ENCODE results near the gene PTOV1. TPM values are rescaled to one million over a fixed set of nuclear protein-coding genes. Genes with fewer than 3 reads are reported as not detected.

The PTOV1 gene
- total RNA-seq: 37.2 and 42.2 TPM in 2 replicates

DNA sequence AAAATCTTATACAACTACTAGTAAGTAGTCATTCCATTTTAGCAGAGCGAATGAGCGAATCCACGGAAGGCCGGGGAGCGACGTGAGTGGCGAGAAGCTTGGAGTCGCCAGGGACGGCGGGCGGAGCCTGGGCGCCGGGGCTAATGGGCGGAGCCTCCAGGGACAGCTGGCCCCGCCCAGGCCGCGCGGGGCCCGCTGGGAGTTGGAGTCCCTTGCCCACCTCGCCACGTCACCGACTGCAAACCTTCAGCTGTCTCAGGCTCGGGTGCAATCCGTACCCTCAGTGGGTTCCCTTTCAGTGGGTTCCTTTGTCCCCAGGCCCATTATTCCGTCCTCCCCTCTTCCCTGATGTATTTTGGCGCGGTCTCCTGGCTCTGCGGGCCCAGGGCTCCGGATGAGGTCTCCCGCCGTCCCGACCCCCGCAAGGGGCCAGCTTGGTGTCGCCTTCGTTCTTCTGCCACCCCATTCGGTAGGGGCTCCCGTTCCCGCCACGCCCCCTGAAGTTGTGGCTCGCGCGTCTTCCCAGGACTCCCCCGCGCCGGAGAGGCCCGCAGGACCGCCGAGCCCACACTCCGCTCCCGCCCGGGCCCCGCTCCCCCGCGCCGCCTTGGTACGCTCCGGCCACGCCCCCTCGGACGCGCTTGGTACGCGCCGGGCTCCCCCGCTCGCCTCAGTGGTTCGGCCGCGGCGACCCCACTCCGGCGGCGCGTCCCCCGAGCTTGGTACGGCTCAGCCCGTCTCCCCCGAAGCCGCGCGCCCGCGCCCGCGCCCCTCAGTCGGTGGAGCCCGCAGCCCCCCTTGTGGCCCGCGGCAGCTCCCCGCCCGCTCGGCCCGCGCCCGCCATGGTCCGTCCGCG is at the start of gene PTOV1:
TSS of gene PTOV1 (plus strand) at position 673 of the 856 bp plus-strand sequence.

DNA sequence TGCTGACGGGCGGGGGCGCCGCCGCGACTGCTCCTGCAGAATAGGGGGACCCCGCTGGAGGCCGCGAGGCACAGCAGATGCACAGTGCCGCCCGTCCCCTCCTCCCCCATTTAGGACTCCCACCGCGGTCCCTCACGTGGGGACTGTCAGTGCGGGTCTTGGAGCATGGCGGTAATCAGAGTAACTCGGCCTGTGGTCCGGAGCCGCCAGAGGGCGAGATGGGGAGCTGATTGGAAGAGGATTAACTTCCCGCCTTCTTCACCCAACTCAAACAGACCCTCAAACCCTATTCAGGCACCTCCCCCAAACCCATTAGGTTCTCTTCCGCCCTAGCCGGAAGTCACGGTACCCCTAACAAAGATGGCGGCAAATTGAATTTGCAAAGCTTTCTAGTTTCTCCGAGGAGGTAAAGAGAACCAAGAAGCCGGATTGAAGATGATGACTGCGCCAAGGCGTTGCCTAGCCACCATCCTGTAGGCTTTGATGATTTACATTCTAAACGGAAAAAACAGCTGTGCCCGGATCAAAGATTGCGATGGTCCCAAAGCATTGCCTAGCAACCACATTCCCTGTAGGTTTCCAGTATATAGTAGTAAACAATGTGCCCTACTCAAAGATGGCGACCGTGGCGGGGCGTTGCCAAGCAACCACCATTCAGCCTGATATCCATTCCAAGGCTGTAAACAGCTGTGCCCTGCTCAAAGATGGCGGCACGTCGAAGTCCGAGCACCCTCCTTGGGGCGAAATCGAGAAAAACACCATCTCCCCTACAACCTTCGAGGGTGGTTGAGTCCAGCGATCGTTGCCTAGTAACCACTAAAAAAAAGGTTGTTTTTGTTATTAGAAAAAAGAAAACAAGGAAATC is 37.7 kb upstream of the PTOV1 start, which contains the start of gene FUZ:
TSS of gene FUZ (minus strand) at position 296 of the 865 bp plus-strand sequence. CDS start at position 110, 186 bp downstream.

DNA sequence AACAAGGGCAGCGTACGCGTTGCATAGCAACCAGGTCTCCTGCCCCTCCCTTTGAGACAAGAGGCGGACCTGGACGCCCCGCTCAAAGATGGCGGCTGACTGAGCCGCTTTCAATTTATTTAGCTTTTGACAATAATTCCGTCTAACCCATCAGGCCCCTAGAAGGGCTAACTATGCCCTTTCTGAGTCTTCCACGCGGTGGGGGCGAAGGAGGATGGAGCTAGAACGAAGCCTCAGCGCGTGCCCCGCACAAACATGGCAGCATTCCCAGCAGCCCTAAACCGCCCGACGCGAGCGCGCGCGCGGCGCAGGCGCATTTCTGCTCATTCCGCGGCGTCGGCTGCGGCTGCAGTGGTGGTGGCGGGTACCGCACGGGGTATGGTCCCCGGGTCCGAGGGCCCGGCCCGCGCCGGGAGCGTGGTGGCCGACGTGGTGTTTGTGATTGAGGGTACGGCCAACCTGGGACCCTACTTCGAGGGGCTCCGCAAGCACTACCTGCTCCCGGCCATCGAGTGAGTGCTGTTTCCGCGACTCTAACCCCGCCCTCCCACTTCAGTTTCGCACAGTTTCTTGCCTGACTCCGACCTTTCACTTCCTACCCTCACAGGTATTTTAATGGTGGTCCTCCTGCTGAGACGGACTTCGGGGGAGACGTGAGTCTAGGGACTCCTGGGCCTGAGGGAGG is 32.9 kb upstream of the PTOV1 start, which contains the start of gene MED25:
TSS of gene MED25 (plus strand) at position 326 of the 685 bp plus-strand sequence. CDS start at position 379, 53 bp downstream.

DNA sequence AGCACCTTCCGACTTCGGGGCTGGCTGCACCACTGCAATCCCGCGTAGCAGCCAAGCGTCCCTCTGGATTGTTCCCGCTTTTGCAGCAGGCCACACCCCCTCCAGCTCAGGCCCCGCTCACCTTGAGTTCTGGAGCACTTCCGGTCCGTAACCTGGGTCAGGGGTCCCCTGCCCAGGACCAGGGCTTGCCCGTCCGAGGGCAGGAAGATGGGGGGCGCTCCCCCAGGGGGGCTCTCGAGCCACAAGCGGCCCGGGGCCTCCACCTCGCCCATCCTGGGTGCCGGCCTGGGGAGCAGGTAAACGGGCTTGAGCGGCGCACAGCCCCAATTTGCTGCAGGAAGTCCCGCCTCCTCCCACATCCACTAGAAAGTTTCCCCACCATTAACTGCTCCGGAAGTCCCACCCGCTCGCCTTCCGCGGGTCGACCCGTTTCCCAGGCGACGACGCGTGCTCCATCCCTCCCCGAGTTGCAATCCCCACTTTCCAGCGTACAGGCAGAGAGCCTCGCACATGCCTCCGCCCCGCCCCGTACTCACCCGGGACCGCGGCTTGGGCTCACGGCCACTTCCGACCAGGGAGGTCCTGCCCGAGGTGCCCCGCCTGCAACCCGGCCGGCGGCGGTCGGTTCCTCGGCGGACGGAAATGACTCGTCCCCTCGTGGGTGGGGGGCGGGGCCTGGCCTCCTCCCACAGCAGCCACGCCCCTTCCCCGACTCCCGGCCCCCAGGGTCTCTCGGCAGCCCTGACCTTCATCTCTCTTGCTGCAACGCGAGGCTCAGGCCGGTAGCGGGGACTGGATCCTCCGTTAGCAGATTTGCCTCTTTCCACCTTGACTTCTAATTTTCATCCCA is 16.2 kb downstream of the PTOV1 start, which contains the start of gene PNKP:
TSS of gene PNKP (minus strand) at position 644 of the 850 bp plus-strand sequence. CDS start at position 272, 372 bp downstream.

DNA sequence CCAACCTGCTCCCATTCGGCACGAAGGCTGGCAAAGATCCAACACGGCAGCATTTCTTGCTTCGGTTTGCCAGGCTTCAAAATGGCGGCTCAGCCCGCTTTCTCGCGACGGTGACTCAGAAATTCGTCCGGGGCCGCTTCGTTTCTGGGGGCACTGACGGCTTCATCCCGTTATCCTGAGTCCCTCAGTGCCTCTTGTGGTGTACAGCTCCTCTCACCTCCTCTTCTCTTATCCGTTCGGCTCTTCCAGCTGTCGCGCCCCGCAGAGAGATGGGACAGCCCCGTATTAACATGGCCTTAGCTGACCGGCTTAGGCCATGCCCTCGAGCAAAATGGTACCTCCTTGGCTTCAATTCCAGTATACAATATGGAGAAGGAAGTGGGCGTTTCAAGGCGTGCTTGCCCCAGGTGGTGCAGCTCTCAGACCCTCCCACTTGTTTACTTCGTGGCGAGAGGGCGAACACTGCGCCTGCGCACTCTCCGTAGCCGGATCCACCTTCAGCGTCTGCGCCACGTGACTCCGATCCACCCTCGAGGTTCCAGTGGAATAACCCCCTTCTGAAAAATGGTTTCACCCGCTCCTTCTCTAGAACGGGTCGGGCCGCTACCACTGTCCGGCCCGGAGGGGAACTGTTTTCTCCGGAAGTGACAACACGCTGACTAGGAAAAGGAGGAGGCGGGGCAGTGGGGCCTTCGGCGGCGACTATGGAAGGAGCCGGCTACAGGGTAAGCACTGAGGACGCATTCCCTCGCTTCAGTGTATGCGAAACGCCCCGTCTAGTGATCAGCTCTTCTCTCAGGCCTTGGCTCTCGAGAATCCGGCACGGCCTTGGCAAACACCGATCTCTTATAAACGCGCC is 26.3 kb downstream of the PTOV1 start, which contains the start of the genes AKT1S1 and TBC1D17:
TSS of gene AKT1S1 (minus strand) at position 336 of the 859 bp plus-strand sequence. CDS start 4,060 bp downstream, outside the sequence.
TSS of gene TBC1D17 (plus strand) at position 683 of the 859 bp plus-strand sequence. CDS start at position 705, 22 bp downstream.

DNA sequence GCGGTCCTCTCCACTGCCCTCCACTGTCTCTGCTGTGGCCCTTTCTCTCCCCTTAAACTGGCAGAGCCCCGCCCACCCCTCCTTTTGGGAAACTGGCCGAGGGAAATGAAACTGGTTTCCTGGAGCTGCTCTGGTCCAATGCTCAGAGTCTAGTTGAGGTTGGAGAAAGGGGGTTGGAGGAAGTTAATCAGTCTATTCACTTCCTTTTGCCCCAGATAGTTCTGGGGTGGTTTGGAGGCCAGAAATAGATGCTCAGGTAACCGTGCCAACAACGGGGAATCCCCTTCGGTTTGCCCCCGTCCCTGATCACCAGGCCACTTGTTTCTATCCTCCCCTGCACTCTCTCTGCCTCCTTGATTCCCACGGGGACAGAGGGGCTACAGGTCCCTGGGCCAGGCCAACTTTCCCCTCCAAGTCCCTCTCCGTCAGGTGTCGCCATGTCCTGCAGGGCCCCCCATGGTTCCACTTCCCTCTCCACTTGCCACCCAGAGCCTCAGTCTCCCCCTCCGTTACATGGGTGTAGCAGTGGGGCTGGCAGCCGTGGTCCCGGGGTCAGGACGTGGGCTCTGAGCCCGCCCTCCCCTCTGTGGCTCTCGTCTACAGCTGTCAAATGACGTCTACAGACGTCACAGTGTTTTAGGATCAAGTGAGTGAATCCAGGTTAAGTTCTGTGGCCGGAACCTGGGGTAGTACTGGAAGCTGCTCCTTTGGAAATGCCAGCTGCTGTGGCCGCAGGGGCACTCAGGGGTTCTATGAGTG is 46.1 kb downstream of the PTOV1 start, which contains the start of gene IL4I1:
TSS of gene IL4I1 (minus strand) at position 25 of the 759 bp plus-strand sequence. CDS start 727 bp downstream, outside the sequence.

Small RNA genes lying within 50 kb of the gene (small RNA-seq; reads per million reads assigned to genes)
- gene MIR4749: not detected

Other genes starting within 250 kb of the PTOV1 start
- 28.4 and 38.3 TPM in 2 replicates for gene RRAS, start 211.0 kb upstream of the PTOV1 start, total RNA-seq
- 13.1 and 15.2 TPM in 2 replicates for gene SCAF1, start 208.9 kb upstream of the PTOV1 start, total RNA-seq
- 22.5 and 25.0 TPM in 2 replicates for gene IRF3, start 185.3 kb upstream of the PTOV1 start, total RNA-seq
- 3.5 and 5.2 TPM in 2 replicates for gene BCL2L12, start 185.2 kb upstream of the PTOV1 start, total RNA-seq
- 106 and 127 TPM in 2 replicates for gene PRMT1, start 173.9 kb upstream of the PTOV1 start, total RNA-seq
- 0.32 and 0.39 TPM in 2 replicates for gene ADM5, start 161.6 kb upstream of the PTOV1 start, total RNA-seq
- 16.8 and 21.6 TPM in 2 replicates for gene CPT1C, start 160.0 kb upstream of the PTOV1 start, total RNA-seq
- 0.13 and 0.32 TPM in 2 replicates for gene TSKS, start 87.9 kb upstream of the PTOV1 start, total RNA-seq
- gene AP2A1, start 84.2 kb upstream of the PTOV1 start, total RNA-seq: 91.9 and 94.0 TPM in 2 replicates
- 11.8 and 15.2 TPM in 2 replicates for gene FUZ, start 37.9 kb upstream of the PTOV1 start, total RNA-seq
- 18.8 and 21.6 TPM in 2 replicates for gene MED25, start 32.9 kb upstream of the PTOV1 start, total RNA-seq
- gene PNKP, start 16.4 kb downstream of the PTOV1 start, total RNA-seq: 28.5 and 32.5 TPM in 2 replicates
- gene AKT1S1, start 26.2 kb downstream of the PTOV1 start, total RNA-seq: 10.9 and 14.0 TPM in 2 replicates
- 10.6 and 14.2 TPM in 2 replicates for gene TBC1D17, start 26.5 kb downstream of the PTOV1 start, total RNA-seq
- 0.65 and 1.6 TPM in 2 replicates for gene IL4I1, start 45.7 kb downstream of the PTOV1 start, total RNA-seq
- 9.1 and 11.5 TPM in 2 replicates for gene ATF5, start 78.0 kb downstream of the PTOV1 start, total RNA-seq
- gene NUP62, start 78.3 kb downstream of the PTOV1 start, total RNA-seq: 27.8 and 28.0 TPM in 2 replicates
- gene SIGLEC11, start 110.0 kb downstream of the PTOV1 start, total RNA-seq: not detected in 2 replicates
- 23.8 and 23.9 TPM in 2 replicates for gene VRK3, start 174.2 kb downstream of the PTOV1 start, total RNA-seq
- 8.6 and 9.0 TPM in 2 replicates for gene ZNF473, start 174.8 kb downstream of the PTOV1 start, total RNA-seq